ENCODE measurements around the gene ARPC2.

- no peak for TF ChIP-seq CTCF (IDR thresholded peaks at IDR 0.05)
- TF ChIP-seq POLR2A (IDR thresholded peaks at IDR 0.05), result no peak
Measured at GRCh38 chr2:218187296-218188015, 29.5 kb upstream of the ARPC2 start.
